Neural cell (in vitro differentiated cells): ENCODE results near the gene ANAPC10. TPM values are rescaled to one million over a fixed set of nuclear protein-coding genes. Genes with fewer than 3 reads are reported as not detected.

ENCODE experiments used
- H2AFZ ChIP-seq: fragments of 200-600, 300-800 bp; sonication (generic), shearing (Covaris generic); 2 replicates; pipeline ENCODE4 v1.6.0; 2014; ENCODE audit warnings: low read depth, mild to moderate bottlenecking, antibody characterized with exemption, low read length, moderate library complexity
- H3F3A ChIP-seq: fragments of 200-600 bp; shearing (Covaris generic); 2 replicates; pipeline ENCODE4 v1.6.1; 2016; ENCODE audit warnings: mild to moderate bottlenecking, moderate library complexity, mixed read lengths, antibody characterized with exemption, low read length; ENCODE audit not compliant: insufficient read depth, poor library complexity, severe bottlenecking
- H3K27ac ChIP-seq: fragments of 200-600, 300-800 bp; sonication (generic), shearing (Covaris generic); 2 replicates; pipeline ENCODE4 v1.5.1; 2014; ENCODE audit warnings: mild to moderate bottlenecking, low read length, moderate library complexity
- H3K27me3 ChIP-seq: fragments of 300-800, 200-600 bp; sonication (generic), shearing (Covaris generic); 2 replicates; pipeline ENCODE4 v1.6.0; 2014; ENCODE audit warnings: mild to moderate bottlenecking, low read depth, low read length, moderate library complexity; ENCODE audit not compliant: insufficient read depth
- H3K36me3 ChIP-seq: fragments of 300-800, 200-600 bp; sonication (generic), shearing (Covaris generic); 2 replicates; pipeline ENCODE4 v1.5.1; 2014; ENCODE audit warnings: mild to moderate bottlenecking, antibody characterized with exemption, low read length, moderate library complexity; ENCODE audit not compliant: insufficient read depth
- H3K4me2 ChIP-seq: fragments of 300-800, 200-600 bp; sonication (generic), shearing (Covaris generic); 2 replicates; pipeline ENCODE4 v1.6.0; 2014; ENCODE audit warnings: mild to moderate bottlenecking, low read length
- H3K4me3 ChIP-seq: fragments of 300-800, 200-600 bp; sonication (generic), shearing (Covaris generic); 2 replicates; pipeline ENCODE4 v1.5.1; 2014; ENCODE audit warnings: mild to moderate bottlenecking, low read length, moderate library complexity
- H3K79me2 ChIP-seq: fragments of 200-600 bp; shearing (Covaris generic); replicated peaks from 2 replicates; pipeline ENCODE4 v1.6.0; 2014; ENCODE audit warnings: mild to moderate bottlenecking, low read length, moderate library complexity; ENCODE audit not compliant: insufficient read depth
- H3K9ac ChIP-seq: fragments of 300-800, 200-600 bp; sonication (generic), shearing (Covaris generic); 2 replicates; pipeline ENCODE4 v1.6.1; 2016; ENCODE audit warnings: mild to moderate bottlenecking, low read length, mixed read lengths
- H3K9me2 ChIP-seq: fragments of 200-600 bp; shearing (Covaris generic); 2 replicates; pipeline ENCODE4 v1.6.1; 2016; ENCODE audit warnings: mild to moderate bottlenecking, low read length, mixed read lengths; ENCODE audit not compliant: insufficient read depth
- H3K9me3 ChIP-seq: fragments of 200-600, 300-800 bp; sonication (generic), shearing (Covaris generic); 2 replicates; pipeline ENCODE4 v1.6.1; 2016; ENCODE audit warnings: mild to moderate bottlenecking, mixed run types, low read length, moderate library complexity, mixed read lengths
- H4K20me1 ChIP-seq: fragments of 200-600 bp; shearing (Covaris generic); 2 replicates; pipeline ENCODE4 v1.6.1; 2016; ENCODE audit warnings: mild to moderate bottlenecking, mixed run types; ENCODE audit not compliant: insufficient read depth
- CTCF ChIP-seq: fragments of 450-650 bp; IDR thresholded peaks from 2 replicates; pipeline ENCODE4 v1.5.1; 2014; ENCODE audit warnings: antibody characterized with exemption, mild to moderate bottlenecking, moderate library complexity; ENCODE audit not compliant: poor library complexity, severe bottlenecking
- EP300 ChIP-seq: fragments of 450-650 bp; conservative IDR thresholded peaks from 2 replicates; pipeline ENCODE4 v1.6.1; 2014; ENCODE audit warnings: antibody characterized with exemption, mild to moderate bottlenecking, moderate library complexity; ENCODE audit not compliant: poor library complexity, severe bottlenecking
- EZH2 ChIP-seq: fragments of 200-600, 300-800 bp; shearing (Covaris generic), sonication (generic); IDR thresholded peaks from 2 replicates; pipeline ENCODE4 v1.6.1; 2014; ENCODE audit warnings: antibody characterized with exemption, low read length, borderline replicate concordance, mild to moderate bottlenecking; ENCODE audit not compliant: insufficient read depth, poor library complexity, severe bottlenecking
- MXI1 ChIP-seq: fragments of 450-650 bp; conservative IDR thresholded peaks from 2 replicates; pipeline ENCODE4 v1.6.1; 2014; ENCODE audit warnings: antibody characterized with exemption, mild to moderate bottlenecking; ENCODE audit not compliant: poor library complexity, severe bottlenecking
- POLR2AphosphoS5 ChIP-seq: IDR thresholded peaks from 2 replicates; pipeline ENCODE4 v1.6.1; 2012
- RAD21 ChIP-seq: fragments of 450-650 bp; conservative IDR thresholded peaks from 2 replicates; pipeline ENCODE4 v1.6.1; 2014; ENCODE audit warnings: antibody characterized with exemption, mild to moderate bottlenecking, moderate library complexity
- REST ChIP-seq: IDR thresholded peaks from 2 replicates; pipeline ENCODE4 v1.6.1; 2012; ENCODE audit warnings: borderline replicate concordance
- SMC3 ChIP-seq: fragments of 450-650 bp; conservative IDR thresholded peaks from 2 replicates; pipeline ENCODE4 v1.6.1; 2014; ENCODE audit warnings: antibody characterized with exemption, mild to moderate bottlenecking, moderate library complexity; ENCODE audit not compliant: poor library complexity
- TAF1 ChIP-seq: IDR thresholded peaks from 2 replicates; pipeline ENCODE4 v1.6.1; 2012; ENCODE audit warnings: low read depth
- polyA plus RNA-seq: library from polyadenylated mRNA; depleted of rRNA; stranded (reverse); fragments of >200 nt; gene quantifications from 2 replicates; pipeline ENCODE4 v1.2.3, GENCODE V29; 2014

The ANAPC10 gene
- polyA plus RNA-seq, 1 donor from 2014 or later: 37.7 TPM

- H3F3A ChIP-seq: no peaks in the 10 kb centered on the region
- H2AFZ ChIP-seq: no peak overlapping the region
- no peak overlapping the region for H3K4me3 ChIP-seq
- TF ChIP-seq EZH2 (no peak), CTCF (no peak), POLR2AphosphoS5 (no peak), SMC3 (no peak), REST (no peak), TAF1 (no peak), MXI1 (no peak), RAD21 (no peak), EP300 (no peak)
- H3K9me2 ChIP-seq: no peaks in the 10 kb centered on the region
- no peaks in the 10 kb centered on the region for H3K79me2 ChIP-seq
- no peaks in the 10 kb centered on the region for H3K9me3 ChIP-seq
- no peaks in the 10 kb centered on the region for H3K36me3 ChIP-seq
- H3K9ac ChIP-seq: no peak overlapping the region
- H3K27me3 ChIP-seq: no peaks in the 10 kb centered on the region
- H3K4me2 ChIP-seq: no peak overlapping the region
- H4K20me1 ChIP-seq: no peaks in the 10 kb centered on the region
- no peak overlapping the region for H3K27ac ChIP-seq
Measured at GRCh38 chr4:145083891-145084605, 13.9 kb downstream of the ANAPC10 start.

- H3K9me2 ChIP-seq: no peaks in the 10 kb centered on the region
- no peak for TF ChIP-seq REST
- no peak for TF ChIP-seq SMC3
- no peak for TF ChIP-seq CTCF
- TF ChIP-seq MXI1: no peak
- no peak for TF ChIP-seq POLR2AphosphoS5
- TF ChIP-seq EZH2: no peak
- H3K79me2 ChIP-seq: peaks cover 4% of the 10 kb centered on the region
- no peak overlapping the region for H3K27ac ChIP-seq
- no peak overlapping the region for H2AFZ ChIP-seq
- no peaks in the 10 kb centered on the region for H3K36me3 ChIP-seq
- no peaks in the 10 kb centered on the region for H4K20me1 ChIP-seq
- H3K9me3 ChIP-seq: no peaks in the 10 kb centered on the region
- H3K27me3 ChIP-seq: no peaks in the 10 kb centered on the region
- H3K4me2 ChIP-seq: no peak overlapping the region
- H3K4me3 ChIP-seq: no peak overlapping the region
- H3F3A ChIP-seq: no peaks in the 10 kb centered on the region
- no peak overlapping the region for H3K9ac ChIP-seq
Measured at GRCh38 chr4:145081756-145082155, 16.2 kb downstream of the ANAPC10 start.
